Measurements from ENCODE around the gene GRK7.

- TF ChIP-seq, protein P1, sequence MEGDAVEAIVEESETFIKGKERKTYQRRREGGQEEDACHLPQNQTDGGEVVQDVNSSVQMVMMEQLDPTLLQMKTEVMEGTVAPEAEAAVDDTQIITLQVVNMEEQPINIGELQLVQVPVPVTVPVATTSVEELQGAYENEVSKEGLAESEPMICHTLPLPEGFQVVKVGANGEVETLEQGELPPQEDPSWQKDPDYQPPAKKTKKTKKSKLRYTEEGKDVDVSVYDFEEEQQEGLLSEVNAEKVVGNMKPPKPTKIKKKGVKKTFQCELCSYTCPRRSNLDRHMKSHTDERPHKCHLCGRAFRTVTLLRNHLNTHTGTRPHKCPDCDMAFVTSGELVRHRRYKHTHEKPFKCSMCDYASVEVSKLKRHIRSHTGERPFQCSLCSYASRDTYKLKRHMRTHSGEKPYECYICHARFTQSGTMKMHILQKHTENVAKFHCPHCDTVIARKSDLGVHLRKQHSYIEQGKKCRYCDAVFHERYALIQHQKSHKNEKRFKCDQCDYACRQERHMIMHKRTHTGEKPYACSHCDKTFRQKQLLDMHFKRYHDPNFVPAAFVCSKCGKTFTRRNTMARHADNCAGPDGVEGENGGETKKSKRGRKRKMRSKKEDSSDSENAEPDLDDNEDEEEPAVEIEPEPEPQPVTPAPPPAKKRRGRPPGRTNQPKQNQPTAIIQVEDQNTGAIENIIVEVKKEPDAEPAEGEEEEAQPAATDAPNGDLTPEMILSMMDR (IDR thresholded peaks at IDR 0.05; ENCODE audit: insufficient read depth, low read depth, low read length), result no peak
- no peak for TF ChIP-seq EZH2 (IDR thresholded peaks at IDR 0.05; ENCODE audit: insufficient read depth, low read length)
Measured at GRCh38 chr3:141810161-141810560, 47.0 kb downstream of the GRK7 start.
